Pulmonary artery endothelial cell (primary cell): ENCODE data around the gene GRK6. TPM values are rescaled to one million over a fixed set of nuclear protein-coding genes. Genes with fewer than 3 reads are reported as not detected.
"Not testable (repeated sequence)": the region's sequence is repeated elsewhere in the genome, so short reads cannot be mapped to it uniquely, and the experiment has no call there.

ENCODE experiments used
- DNase-seq: peaks from one replicate; pipeline ENCODE4 v3.0.0-alpha.2; 2011; ENCODE audit warnings: low read depth, low spot score
- total RNA-seq: library from RNA; depleted of rRNA; stranded (reverse); fragments of >200 nt; gene quantifications from 2 replicates; pipeline ENCODE4 v1.2.3, GENCODE V29; 2014

Gene GRK6
- total RNA-seq, 1 donor from 2014 or later: 28.3 TPM

- no peak for DNase-seq
Observed at GRCh38 chr5:177483994-177484901, 57.8 kb downstream of the GRK6 start.

GRCh38 chr5:177484902-177485549 is 58.5 kb downstream of the GRK6 start:
- DNase-seq: no peak

- DNase-seq: not testable (repeated sequence)
Observed at GRCh38 chr5:177485753-177486152, 59.3 kb downstream of the GRK6 start.

GRCh38 chr5:177486256-177486655 is 59.8 kb downstream of the GRK6 start:
- no peak for DNase-seq

- DNase-seq: no peak
Observed at GRCh38 chr5:177487144-177487543, 60.7 kb downstream of the GRK6 start.

GRCh38 chr5:177487975-177488374 is 61.5 kb downstream of the GRK6 start:
- no peak for DNase-seq

- DNase-seq: no peak
Observed at GRCh38 chr5:177489119-177489716, 62.7 kb downstream of the GRK6 start.

- no peak for DNase-seq
Observed at GRCh38 chr5:177490311-177490991, 64.0 kb downstream of the GRK6 start.

GRCh38 chr5:177490992-177491391 is 64.5 kb downstream of the GRK6 start:
- DNase-seq: no peak

GRCh38 chr5:177491429-177491945 is 65.0 kb downstream of the GRK6 start:
- DNase-seq: no peak

- DNase-seq: no peak
Observed at GRCh38 chr5:177491983-177492746, 65.7 kb downstream of the GRK6 start.

Other genes starting within 250 kb of the GRK6 start
- 15.4 and 22.2 TPM in 2 replicates for gene RAB24, start 123.0 kb upstream of the GRK6 start, total RNA-seq
- 144 and 147 TPM in 2 replicates for gene PRELID1, start 122.9 kb upstream of the GRK6 start, total RNA-seq
- 14.0 and 19.8 TPM in 2 replicates for gene MXD3, start 114.8 kb upstream of the GRK6 start, total RNA-seq
- gene LMAN2, start 75.0 kb upstream of the GRK6 start, total RNA-seq: 329 and 383 TPM in 2 replicates
- gene RGS14, start 68.8 kb upstream of the GRK6 start, total RNA-seq: 3.4 and 7.3 TPM in 2 replicates
- not detected in 2 replicates for gene SLC34A1, start 42.2 kb upstream of the GRK6 start, total RNA-seq
- not detected in 2 replicates for gene PFN3, start 26.0 kb upstream of the GRK6 start, total RNA-seq
- gene F12, start 17.1 kb upstream of the GRK6 start, total RNA-seq: 1.1 and 1.5 TPM in 2 replicates
- 5.1 and 9.4 TPM in 2 replicates for gene PRR7, start 20.1 kb downstream of the GRK6 start, total RNA-seq
- 201 TPM in 2 replicates for gene DBN1, start 47.0 kb downstream of the GRK6 start, total RNA-seq
- 82.4 and 89.8 TPM in 2 replicates for gene PDLIM7, start 70.9 kb downstream of the GRK6 start, total RNA-seq
- gene DOK3, start 83.2 kb downstream of the GRK6 start, total RNA-seq: 2.0 and 2.6 TPM in 2 replicates
- gene DDX41, start 90.3 kb downstream of the GRK6 start, total RNA-seq: 107 and 135 TPM in 2 replicates
- gene FAM193B, start 127.9 kb downstream of the GRK6 start, total RNA-seq: 10.7 and 13.5 TPM in 2 replicates
- 188 and 231 TPM in 2 replicates for gene TMED9, start 165.5 kb downstream of the GRK6 start, total RNA-seq
- 34.6 and 37.1 TPM in 2 replicates for gene B4GALT7, start 173.5 kb downstream of the GRK6 start, total RNA-seq